ENCODE measurements around the gene FGGY.

FGGY gene

DNA sequence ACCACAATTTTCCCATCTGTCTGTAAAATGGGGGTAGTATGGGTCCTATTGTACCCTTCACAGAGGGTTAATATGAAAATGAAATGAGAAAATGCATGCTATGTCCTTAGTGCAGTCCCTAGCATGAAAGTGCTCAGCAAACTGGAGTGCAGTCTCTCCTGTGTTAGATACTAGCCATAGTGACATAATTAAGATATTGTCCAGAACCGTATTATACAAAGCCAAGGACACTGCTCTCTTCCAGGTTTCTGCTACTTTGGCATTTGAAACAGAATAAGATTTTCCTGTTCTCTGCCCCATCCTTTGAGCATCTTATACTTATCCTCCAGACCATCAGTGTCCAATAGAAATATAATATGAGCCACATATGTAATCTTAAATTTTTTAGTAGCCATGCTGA lies 213.4 kb downstream of the FGGY start:
- no peaks in the 10 kb centered on the region for H3K27me3 ChIP-seq (ENCODE audit: low read length)
- H4K20me1 ChIP-seq (ENCODE audit: low read depth, low read length), result no peaks in the 10 kb centered on the region
- no peaks in the 10 kb centered on the region for H3K79me2 ChIP-seq (ENCODE audit: insufficient read depth, low read length)
- H2AFZ ChIP-seq (ENCODE audit: low read depth, low read length, severe bottlenecking), result no peak overlapping the region
- TF ChIP-seq EZH2phosphoT487 (conservative IDR thresholded peaks at IDR 0.05; ENCODE audit: low read length), result no peak
- TF ChIP-seq, protein P1, sequence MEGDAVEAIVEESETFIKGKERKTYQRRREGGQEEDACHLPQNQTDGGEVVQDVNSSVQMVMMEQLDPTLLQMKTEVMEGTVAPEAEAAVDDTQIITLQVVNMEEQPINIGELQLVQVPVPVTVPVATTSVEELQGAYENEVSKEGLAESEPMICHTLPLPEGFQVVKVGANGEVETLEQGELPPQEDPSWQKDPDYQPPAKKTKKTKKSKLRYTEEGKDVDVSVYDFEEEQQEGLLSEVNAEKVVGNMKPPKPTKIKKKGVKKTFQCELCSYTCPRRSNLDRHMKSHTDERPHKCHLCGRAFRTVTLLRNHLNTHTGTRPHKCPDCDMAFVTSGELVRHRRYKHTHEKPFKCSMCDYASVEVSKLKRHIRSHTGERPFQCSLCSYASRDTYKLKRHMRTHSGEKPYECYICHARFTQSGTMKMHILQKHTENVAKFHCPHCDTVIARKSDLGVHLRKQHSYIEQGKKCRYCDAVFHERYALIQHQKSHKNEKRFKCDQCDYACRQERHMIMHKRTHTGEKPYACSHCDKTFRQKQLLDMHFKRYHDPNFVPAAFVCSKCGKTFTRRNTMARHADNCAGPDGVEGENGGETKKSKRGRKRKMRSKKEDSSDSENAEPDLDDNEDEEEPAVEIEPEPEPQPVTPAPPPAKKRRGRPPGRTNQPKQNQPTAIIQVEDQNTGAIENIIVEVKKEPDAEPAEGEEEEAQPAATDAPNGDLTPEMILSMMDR (IDR thresholded peaks at IDR 0.05; ENCODE audit: insufficient read depth, low read length, poor library complexity, severe bottlenecking), result no peak
- no peaks in the 10 kb centered on the region for H3K36me3 ChIP-seq (ENCODE audit: low read length)
- no peak overlapping the region for H3K4me3 ChIP-seq (ENCODE audit: insufficient read depth, low read length, poor library complexity, severe bottlenecking)
- no peak overlapping the region for H3K27ac ChIP-seq (ENCODE audit: low read depth, low read length)
- H3K4me2 ChIP-seq (ENCODE audit: low read depth, low read length, poor library complexity, severe bottlenecking), result no peak overlapping the region
- no peaks in the 10 kb centered on the region for H3K9me2 ChIP-seq (replicated peaks; ENCODE audit: insufficient read depth, low read length)
- no peaks in the 10 kb centered on the region for H3F3A ChIP-seq (ENCODE audit: insufficient read depth)
- no peaks in the 10 kb centered on the region for H3K9me3 ChIP-seq (ENCODE audit: insufficient read depth, low read length)
- no peak overlapping the region for H3K9ac ChIP-seq (ENCODE audit: low read length)

DNA sequence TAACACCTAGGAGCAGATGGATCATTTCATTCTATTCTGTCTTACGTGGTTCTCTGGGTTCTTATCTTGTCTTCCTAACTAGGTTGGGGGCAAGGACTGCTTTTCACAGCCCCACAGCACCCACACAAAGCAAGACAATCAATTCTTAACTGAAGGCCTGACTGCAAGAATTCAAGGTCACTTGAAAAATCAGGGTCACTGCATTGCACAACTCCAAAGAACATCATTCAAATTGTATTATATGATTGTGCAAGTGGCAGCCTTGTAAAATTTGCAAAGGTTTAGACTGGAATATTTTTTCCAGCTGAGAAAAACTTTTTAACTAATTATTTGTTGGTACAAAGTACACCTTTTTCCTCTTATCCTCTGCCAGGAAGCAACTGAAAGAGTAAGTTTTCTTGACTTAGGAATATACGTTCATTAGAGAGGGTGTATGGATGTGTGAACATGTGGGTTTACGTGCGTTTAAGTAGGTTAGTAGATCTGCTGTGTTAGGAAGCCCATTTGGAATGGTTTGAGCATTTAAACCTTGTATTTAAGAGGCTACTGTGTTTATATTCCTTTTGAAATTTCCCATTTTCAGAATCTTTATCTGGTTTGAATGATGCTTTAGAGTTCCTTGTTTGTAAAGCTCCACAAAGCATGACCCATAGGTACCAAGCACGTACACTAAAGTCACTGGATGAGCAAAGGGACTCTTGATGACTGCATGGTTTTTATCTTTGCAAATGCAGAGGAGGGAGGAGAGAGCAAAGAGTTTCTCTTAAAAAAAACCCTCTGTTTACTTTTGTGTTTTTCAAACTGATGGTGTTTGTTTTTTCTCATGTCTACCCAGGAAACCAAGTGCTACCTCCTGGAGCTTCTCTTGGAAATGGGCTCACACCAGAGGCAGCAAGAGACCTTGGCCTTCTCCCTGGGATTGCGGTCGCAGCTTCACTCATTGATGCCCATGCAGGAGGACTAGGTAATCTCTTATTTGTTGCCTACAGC lies 214.9 kb downstream of the FGGY start:
- Histone ChIP-seq H3K36me3 (ENCODE audit: low read length) (no peaks in the 10 kb centered on the region), H4K20me1 (ENCODE audit: low read depth, low read length) (no peaks in the 10 kb centered on the region), H3K4me3 (ENCODE audit: insufficient read depth, low read length, poor library complexity, severe bottlenecking) (no peak overlapping the region), H3K9ac (ENCODE audit: low read length) (no peak overlapping the region), H3F3A (ENCODE audit: insufficient read depth) (no peaks in the 10 kb centered on the region), H3K9me2 (replicated peaks; ENCODE audit: insufficient read depth, low read length) (no peaks in the 10 kb centered on the region), H3K27me3 (ENCODE audit: low read length) (no peaks in the 10 kb centered on the region), H3K79me2 (ENCODE audit: insufficient read depth, low read length) (no peaks in the 10 kb centered on the region), H3K4me2 (ENCODE audit: low read depth, low read length, poor library complexity, severe bottlenecking) (no peak overlapping the region), H3K27ac (ENCODE audit: low read depth, low read length) (no peak overlapping the region), H2AFZ (ENCODE audit: low read depth, low read length, severe bottlenecking) (no peak overlapping the region), H3K9me3 (ENCODE audit: insufficient read depth, low read length) (no peaks in the 10 kb centered on the region)
- TF ChIP-seq, protein P1 (IDR thresholded peaks at IDR 0.05; ENCODE audit: insufficient read depth, low read length, poor library complexity, severe bottlenecking), result no peak
- no peak for TF ChIP-seq EZH2phosphoT487 (conservative IDR thresholded peaks at IDR 0.05; ENCODE audit: low read length)

DNA sequence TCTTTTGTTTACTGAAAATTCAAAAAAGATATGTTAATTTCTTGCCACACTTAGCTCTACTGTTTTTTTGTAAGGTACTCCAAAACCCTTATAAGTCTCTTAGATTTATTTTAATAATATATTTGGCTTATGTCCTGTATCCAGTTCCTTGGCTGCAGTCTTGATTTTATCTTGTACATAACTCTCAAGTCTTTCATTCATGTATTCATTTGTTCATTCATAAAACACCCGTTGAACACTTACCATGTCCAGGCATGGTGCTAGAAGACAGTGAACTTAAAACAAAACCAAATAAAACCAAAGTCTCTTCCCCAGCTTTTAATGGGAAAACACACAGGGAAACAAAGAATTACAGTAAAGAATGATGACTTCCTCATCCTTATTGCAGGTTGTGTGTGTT lies 215.8 kb downstream of the FGGY start:
- no peak for TF ChIP-seq EZH2phosphoT487 (conservative IDR thresholded peaks at IDR 0.05; ENCODE audit: low read length)
- TF ChIP-seq, protein P1 (IDR thresholded peaks at IDR 0.05; ENCODE audit: insufficient read depth, low read length, poor library complexity, severe bottlenecking), result no peak
- H3K36me3 ChIP-seq (ENCODE audit: low read length), result no peaks in the 10 kb centered on the region
- no peaks in the 10 kb centered on the region for H3K79me2 ChIP-seq (ENCODE audit: insufficient read depth, low read length)
- H3K27me3 ChIP-seq (ENCODE audit: low read length), result no peaks in the 10 kb centered on the region
- no peak overlapping the region for H3K4me3 ChIP-seq (ENCODE audit: insufficient read depth, low read length, poor library complexity, severe bottlenecking)
- no peaks in the 10 kb centered on the region for H4K20me1 ChIP-seq (ENCODE audit: low read depth, low read length)
- no peaks in the 10 kb centered on the region for H3F3A ChIP-seq (ENCODE audit: insufficient read depth)
- no peak overlapping the region for H3K4me2 ChIP-seq (ENCODE audit: low read depth, low read length, poor library complexity, severe bottlenecking)
- no peak overlapping the region for H3K27ac ChIP-seq (ENCODE audit: low read depth, low read length)
- H3K9me3 ChIP-seq (ENCODE audit: insufficient read depth, low read length), result no peaks in the 10 kb centered on the region
- H3K9me2 ChIP-seq (replicated peaks; ENCODE audit: insufficient read depth, low read length), result no peaks in the 10 kb centered on the region
- no peak overlapping the region for H2AFZ ChIP-seq (ENCODE audit: low read depth, low read length, severe bottlenecking)
- no peak overlapping the region for H3K9ac ChIP-seq (ENCODE audit: low read length)
